HCT116 (cell line): ENCODE measurements around the gene ST7L.

Experiments used
- ATF3 ChIP-seq: IDR thresholded peaks from 2 replicates; pipeline ENCODE4 v1.6.1; 2012
- CTCF ChIP-seq, 3 experiments: fragments of 200-600 bp in 1 of 3; sonication (generic) in 1 of 3; IDR thresholded peaks in 2 of 3; conservative IDR thresholded peaks in 1 of 3; 2 replicates each; pipeline ENCODE4 v1.5.1; 2012 to 2017; ENCODE audit warnings: low read depth in 2 of 3, low read length in 2 of 3, antibody characterized with exemption in 1 of 3, borderline replicate concordance in 1 of 3, control low read depth in 1 of 3, mild to moderate bottlenecking in 1 of 3, mixed read lengths in 1 of 3, mixed run types in 1 of 3, moderate library complexity in 1 of 3; ENCODE audit not compliant: insufficient read depth in 1 of 3
- EGR1 ChIP-seq: IDR thresholded peaks from 2 replicates; pipeline ENCODE4 v1.6.1; 2012; ENCODE audit warnings: low read depth
- ELF1 ChIP-seq: IDR thresholded peaks from 2 replicates; pipeline ENCODE4 v1.6.1; 2012; ENCODE audit warnings: low read depth, borderline replicate concordance
- EZH2 ChIP-seq: fragments of 200-600 bp; sonication (generic); IDR thresholded peaks from 2 replicates; pipeline ENCODE4 v1.6.1; 2017; ENCODE audit warnings: antibody characterized with exemption, mixed run types
- EZH2phosphoT487 ChIP-seq: fragments of 200-600 bp; IDR thresholded peaks from 2 replicates; pipeline ENCODE4 v1.6.1; 2018; ENCODE audit warnings: antibody characterized with exemption, borderline replicate concordance
- MAX ChIP-seq: IDR thresholded peaks from 2 replicates; pipeline ENCODE4 v1.6.1; 2012
- POLR2A ChIP-seq: IDR thresholded peaks from 2 replicates; pipeline ENCODE4 v1.7.0; 2011; ENCODE audit warnings: borderline replicate concordance; ENCODE audit not compliant: insufficient read depth, insufficient read length; ENCODE audit errors: extremely low read depth
- POLR2AphosphoS5 ChIP-seq: IDR thresholded peaks from 2 replicates; pipeline ENCODE4 v1.6.1; 2011; ENCODE audit warnings: mild to moderate bottlenecking, low read depth, low read length, moderate library complexity
- RAD21 ChIP-seq: IDR thresholded peaks from 2 replicates; pipeline ENCODE4 v1.6.1; 2012; ENCODE audit warnings: low read depth, mild to moderate bottlenecking
- SRF ChIP-seq: IDR thresholded peaks from 2 replicates; pipeline ENCODE4 v1.6.1; 2012; ENCODE audit warnings: low read depth
- YY1 ChIP-seq: IDR thresholded peaks from 2 replicates; pipeline ENCODE4 v1.6.1; 2011; ENCODE audit warnings: low read length, low read depth, moderate library complexity, mild to moderate bottlenecking; ENCODE audit not compliant: insufficient replicate concordance; ENCODE audit errors: extremely low read depth

GRCh38 chr1:112625696-112626095 is 6.8 kb upstream of the ST7L start:
- TF ChIP-seq CTCF (IDR thresholded peaks at IDR 0.05 in 2 of 3, conservative IDR thresholded peaks at IDR 0.05 in 1 of 3; ENCODE audit: borderline replicate concordance in 1 of 3, insufficient read depth in 1 of 3, low read depth in 2 of 3, low read length in 2 of 3) (no peak), EZH2phosphoT487 (no peak), MAX (no peak), ATF3 (no peak), YY1 (no peak), POLR2A (no peak), EZH2 (no peak), EGR1 (no peak), RAD21 (no peak), SRF (no peak), ELF1 (no peak), POLR2AphosphoS5 (no peak)
